ENCODE results near the gene ERC2.

DNA sequence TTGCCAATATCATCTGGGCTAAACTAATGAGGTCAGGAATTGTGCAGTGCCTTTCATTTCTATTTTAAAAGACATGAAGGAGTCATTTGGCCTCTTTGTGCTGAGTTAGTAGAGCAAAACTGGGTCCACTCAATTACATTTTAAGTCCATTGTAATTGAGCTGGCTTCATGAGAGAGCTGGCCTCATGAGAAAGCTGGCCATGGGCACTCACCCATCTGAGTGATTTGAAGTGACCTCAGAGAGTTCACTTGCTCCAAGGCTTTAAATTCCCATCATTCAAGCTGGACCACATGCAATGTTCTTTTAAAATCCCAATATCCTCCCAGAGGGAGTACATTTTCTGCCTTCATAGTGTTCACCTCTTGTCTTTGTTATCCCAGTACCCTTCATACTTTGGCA, 645.3 kb downstream of the ERC2 start:
- TF ChIP-seq, protein P1, sequence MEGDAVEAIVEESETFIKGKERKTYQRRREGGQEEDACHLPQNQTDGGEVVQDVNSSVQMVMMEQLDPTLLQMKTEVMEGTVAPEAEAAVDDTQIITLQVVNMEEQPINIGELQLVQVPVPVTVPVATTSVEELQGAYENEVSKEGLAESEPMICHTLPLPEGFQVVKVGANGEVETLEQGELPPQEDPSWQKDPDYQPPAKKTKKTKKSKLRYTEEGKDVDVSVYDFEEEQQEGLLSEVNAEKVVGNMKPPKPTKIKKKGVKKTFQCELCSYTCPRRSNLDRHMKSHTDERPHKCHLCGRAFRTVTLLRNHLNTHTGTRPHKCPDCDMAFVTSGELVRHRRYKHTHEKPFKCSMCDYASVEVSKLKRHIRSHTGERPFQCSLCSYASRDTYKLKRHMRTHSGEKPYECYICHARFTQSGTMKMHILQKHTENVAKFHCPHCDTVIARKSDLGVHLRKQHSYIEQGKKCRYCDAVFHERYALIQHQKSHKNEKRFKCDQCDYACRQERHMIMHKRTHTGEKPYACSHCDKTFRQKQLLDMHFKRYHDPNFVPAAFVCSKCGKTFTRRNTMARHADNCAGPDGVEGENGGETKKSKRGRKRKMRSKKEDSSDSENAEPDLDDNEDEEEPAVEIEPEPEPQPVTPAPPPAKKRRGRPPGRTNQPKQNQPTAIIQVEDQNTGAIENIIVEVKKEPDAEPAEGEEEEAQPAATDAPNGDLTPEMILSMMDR (IDR thresholded peaks at IDR 0.05): no peak
- TF ChIP-seq POLR2A (IDR thresholded peaks at IDR 0.05): no peak

Data from heart left ventricle (tissue), 13 donors.